HEK293T (cell line): ENCODE data around the gene TP53BP1.

Source experiments
- BHLHE40 ChIP-seq: fragments of 450-650 bp; IDR thresholded peaks from 2 replicates; pipeline ENCODE4 v1.6.1; 2016; ENCODE audit warnings: mild to moderate bottlenecking, moderate library complexity, borderline replicate concordance
- FOXM1 ChIP-seq: fragments of 450-650 bp; IDR thresholded peaks from 2 replicates; pipeline ENCODE4 v1.6.1; 2017; ENCODE audit warnings: mild to moderate bottlenecking, borderline replicate concordance
- LEF1 ChIP-seq: fragments of 450-650 bp; IDR thresholded peaks from 2 replicates; pipeline ENCODE4 v1.6.1; 2017; ENCODE audit warnings: mild to moderate bottlenecking, borderline replicate concordance
- NFRKB ChIP-seq: fragments of 450-650 bp; IDR thresholded peaks from 2 replicates; pipeline ENCODE4 v1.6.1; 2016; ENCODE audit warnings: mild to moderate bottlenecking, moderate library complexity
- SP1 ChIP-seq: fragments of 450-650 bp; IDR thresholded peaks from 2 replicates; pipeline ENCODE4 v1.6.1; 2017
- SUZ12 ChIP-seq: fragments of 450-650 bp; IDR thresholded peaks from 2 replicates; pipeline ENCODE4 v1.6.1; 2016; ENCODE audit warnings: mild to moderate bottlenecking
- TARDBP ChIP-seq: fragments of 450-650 bp; IDR thresholded peaks from 2 replicates; pipeline ENCODE4 v1.6.1; 2016
- ZNF384 ChIP-seq: fragments of 450-650 bp; IDR thresholded peaks from 2 replicates; pipeline ENCODE4 v1.6.1; 2016
- TF ChIP-seq, protein P1 (sequence below): fragments of 450-650 bp; IDR thresholded peaks from 2 replicates; pipeline ENCODE4 v1.6.1; 2016

DNA sequence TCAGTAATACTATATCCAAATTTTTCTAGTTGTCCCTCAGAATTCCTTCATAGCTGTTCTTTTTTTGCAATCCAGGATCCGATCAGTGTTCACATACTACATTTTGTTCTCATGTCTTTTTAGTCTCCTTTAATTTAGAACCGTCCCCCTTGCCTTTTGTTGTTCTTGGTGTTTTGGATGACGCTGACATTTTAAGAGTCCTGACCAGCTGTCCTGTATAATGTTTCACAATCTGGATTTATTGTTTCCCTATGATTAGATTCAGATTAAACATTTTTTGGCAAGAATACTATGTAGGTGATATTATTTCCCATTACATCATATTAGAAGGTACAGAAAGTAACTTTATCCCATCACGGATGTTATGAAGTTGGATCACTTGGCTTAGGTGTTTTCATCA lies 110.6 kb downstream of the TP53BP1 start:
- TF ChIP-seq LEF1 (no peak), FOXM1 (no peak), TARDBP (no peak), SP1 (no peak), BHLHE40 (no peak), NFRKB (no peak), ZNF384 (no peak), SUZ12 (no peak)
- TF ChIP-seq, protein P1, sequence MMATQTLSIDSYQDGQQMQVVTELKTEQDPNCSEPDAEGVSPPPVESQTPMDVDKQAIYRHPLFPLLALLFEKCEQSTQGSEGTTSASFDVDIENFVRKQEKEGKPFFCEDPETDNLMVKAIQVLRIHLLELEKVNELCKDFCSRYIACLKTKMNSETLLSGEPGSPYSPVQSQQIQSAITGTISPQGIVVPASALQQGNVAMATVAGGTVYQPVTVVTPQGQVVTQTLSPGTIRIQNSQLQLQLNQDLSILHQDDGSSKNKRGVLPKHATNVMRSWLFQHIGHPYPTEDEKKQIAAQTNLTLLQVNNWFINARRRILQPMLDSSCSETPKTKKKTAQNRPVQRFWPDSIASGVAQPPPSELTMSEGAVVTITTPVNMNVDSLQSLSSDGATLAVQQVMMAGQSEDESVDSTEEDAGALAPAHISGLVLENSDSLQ = no peak
